Measurements from ENCODE around the gene FAIM2.

Gene FAIM2

GRCh38 chr12:49917166-49917787 lies 13.6 kb upstream of the FAIM2 start:
- no peak for DNase-seq

- no peak for DNase-seq
Measured at GRCh38 chr12:49916129-49916919, 12.6 kb upstream of the FAIM2 start.

DNA sequence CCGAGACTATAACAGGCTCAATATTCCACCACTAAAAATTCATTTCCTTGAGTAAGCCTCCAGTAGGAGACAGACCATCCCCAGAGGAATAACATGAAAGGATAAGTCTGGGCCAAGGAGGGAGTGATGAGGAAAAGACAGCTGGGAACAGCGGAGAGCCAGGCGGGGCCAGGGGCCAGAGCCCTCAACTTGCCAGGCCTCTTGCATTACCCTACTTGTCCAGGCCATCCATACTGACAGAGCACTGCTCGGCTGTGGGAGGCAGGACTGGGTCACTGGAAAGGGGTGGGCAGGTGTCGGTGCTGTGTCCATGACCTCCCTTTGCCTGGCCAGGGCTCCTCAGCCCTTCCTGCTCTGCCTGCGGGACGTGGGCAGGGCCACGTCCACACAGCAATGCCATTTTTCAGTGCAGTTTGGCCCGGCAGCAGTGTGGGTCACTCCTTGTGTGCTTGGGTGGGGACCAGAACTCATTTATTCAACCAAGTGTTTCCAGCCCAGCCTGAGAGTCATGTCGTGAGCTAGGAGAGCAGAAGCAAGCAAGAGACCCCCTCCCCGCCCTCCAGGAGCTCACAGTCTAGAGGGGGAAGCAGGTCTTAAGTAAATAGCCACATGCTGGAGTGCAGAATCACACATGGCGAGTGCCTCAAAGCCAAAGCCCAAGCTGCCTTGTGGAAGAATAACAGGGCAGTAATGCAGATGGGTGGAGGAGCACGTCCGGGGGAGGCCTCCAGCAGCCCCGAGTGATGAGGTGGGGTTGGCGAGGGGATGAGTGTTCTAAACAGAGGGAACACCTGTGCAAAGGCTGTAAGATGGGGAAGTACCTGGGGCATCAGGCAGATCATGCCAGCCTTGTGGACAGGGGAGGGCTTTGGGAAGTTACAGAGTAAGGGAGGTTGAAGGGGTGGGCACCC lies 8.9 kb upstream of the FAIM2 start:
- DNase-seq = no peak

- no peak for DNase-seq
Measured at GRCh38 chr12:49911213-49911605, 7.5 kb upstream of the FAIM2 start.

DNA sequence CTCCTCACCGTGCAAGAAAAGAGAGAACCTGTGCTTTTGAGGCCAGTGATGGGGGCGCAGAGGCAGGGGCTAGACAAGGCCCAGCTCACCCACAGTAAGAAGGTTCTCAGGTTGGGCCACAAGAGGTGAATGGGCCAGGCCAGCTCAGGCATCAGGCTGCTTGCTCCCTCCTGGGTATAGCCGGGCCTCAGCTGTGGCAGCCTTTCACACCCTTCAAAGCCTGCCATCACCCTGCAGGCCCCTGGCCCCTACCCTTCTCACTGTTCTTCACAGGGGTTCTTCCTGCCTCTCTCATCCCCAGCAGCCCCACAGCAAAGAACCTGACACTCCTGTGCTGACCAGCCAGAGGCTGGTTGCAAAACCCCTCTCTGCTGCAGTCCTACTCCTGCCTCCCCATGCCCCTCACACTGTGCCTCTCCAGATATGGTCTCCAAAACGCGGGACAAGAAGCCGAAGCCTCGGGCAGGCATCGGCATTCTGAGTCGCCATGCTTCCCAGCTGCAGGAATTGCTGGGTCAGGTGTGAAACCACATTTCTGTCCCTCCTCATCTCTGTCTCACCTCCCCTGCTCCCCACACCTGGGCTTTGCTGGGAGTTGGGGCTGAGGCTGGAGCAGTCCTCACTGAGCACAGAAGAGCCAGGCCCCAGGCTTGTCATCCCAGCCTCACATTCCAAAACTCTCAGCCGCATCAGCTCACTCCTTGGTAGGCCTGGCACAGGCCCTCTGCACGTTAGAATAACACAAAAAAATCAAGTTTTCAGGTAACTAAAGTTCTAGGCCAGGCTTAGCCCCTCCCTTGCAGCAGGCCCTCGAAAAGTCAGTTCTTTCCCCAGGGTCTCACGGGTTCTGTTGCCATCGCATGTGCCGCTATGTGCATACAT lies 6.9 kb upstream of the FAIM2 start:
- DNase-seq = no peak

DNA sequence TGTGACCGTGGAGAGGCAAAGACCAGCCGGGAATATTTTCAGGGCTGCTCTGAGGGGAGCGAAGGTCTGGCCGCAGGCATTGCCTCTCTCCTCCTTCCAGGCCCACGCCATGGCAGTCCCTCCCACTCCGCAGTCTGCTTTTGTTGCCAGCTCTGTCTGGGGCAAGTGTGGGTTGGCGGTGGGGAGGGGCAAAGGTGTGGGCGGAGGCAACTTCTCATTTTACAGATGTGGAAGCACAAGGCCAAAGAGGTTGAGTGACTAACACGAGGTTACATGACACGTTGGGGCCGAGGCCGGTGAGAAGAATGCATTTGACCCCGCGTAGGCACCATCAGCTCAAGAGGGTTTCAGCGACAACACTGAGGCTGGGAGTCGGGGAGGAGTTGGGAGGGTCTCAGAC lies 6.1 kb upstream of the FAIM2 start:
- no peak for DNase-seq

DNA sequence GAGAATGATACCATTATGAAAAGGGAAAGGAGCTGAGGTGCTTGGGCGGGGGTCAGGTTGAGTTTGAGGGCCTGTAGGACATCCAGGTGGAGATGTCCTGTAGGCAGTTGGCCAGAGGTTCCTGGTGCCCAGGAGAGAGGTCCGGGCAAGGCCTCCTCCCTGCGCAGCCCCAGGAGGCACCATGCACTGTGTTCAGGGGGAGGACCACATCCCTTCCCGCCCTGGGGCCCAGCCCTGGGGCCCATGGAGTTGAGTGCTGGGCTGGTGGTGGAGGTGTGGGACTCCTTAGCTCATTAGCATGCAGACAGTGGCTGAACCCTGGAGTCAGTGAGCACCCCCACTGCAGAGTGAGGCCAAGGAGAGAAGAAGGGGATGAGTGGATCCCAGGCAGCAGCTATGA lies 5.7 kb upstream of the FAIM2 start:
- DNase-seq = no peak

DNA sequence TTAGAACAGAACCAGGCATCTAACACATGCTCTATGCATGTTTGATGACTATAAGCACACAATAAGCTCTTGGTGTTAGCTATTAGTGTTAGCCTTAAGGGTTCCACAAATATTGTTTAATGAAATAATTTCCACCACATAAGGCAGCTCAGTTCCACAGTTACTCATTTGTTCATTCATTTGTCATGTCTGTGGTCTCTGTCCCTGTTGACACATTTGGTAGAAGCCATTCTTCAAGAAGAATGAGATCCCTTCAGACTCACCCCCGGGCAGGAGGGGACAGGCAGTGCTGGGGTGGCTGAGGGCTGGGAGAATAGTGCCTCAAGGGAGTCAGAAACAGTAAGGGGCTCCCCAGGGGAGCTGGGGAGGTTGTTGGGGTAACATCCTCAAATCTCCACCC lies 3.7 kb upstream of the FAIM2 start:
- no peak for DNase-seq

DNA sequence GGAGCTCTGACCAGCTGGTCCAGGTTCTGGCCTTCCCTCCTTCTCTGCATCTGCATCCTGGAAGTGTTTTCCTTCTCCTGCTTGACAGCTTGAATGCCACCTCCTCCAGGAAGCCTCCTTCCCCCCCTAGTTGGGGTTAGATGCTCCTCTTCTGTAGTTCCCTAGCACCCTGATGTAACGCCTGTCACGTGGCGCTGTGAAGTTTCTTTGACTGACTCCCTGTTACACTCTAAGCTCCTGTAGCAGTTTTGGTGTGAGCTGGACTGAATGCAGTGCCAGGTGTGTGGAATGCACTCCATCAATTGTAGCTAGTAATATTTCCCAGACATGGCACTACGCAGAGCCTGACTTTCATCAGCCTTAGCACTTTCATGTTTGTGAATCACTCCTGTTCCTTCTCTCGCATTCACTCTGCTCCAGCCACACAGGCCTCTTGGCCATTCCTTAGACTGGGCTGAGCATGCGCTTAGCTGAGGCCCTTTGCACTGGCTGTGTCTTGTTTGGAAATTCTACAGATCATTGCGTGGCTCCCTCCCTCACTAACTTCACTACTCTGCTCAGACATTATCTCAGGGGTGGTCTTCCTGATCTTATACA lies 2.1 kb upstream of the FAIM2 start:
- DNase-seq = no peak

DNA sequence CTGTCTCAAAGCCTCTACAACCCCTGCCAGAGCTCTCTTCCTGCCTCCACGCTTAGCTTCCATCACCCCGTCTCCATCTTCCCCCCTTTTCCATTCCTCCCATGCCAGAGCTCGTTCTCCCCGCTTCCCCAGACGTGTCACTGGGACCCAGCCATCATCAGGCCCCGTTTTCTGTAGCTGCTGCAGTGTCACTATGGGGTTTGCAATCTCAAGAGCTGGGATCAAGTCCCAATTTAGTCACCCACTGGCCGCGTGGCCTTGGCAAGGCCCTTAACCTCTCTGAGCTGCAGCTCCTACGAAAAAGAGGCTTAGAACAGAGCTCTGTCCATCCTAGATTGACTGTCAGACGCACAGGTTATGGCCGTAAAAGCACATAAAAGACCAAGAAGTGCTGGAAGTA lies 901 bp upstream of the FAIM2 start:
- no peak for DNase-seq

DNA sequence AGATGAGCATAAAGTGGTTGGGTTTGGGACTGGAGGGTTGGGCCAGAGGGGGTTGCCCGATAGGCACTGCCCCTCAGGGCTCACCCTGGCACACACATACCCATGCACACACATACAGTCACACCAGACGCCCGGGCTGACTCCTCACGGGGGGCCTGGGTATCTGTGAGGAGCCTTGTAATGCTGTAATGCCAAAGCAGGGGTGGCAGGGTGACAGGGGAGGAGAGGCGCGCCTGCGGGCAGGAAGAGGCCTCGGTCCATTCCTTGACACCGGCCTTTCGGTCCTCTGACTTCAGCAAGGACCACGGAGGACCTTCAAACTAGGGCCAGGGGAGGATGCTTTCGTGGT lies 375 bp downstream of the FAIM2 start:
- no peak for DNase-seq

DNA sequence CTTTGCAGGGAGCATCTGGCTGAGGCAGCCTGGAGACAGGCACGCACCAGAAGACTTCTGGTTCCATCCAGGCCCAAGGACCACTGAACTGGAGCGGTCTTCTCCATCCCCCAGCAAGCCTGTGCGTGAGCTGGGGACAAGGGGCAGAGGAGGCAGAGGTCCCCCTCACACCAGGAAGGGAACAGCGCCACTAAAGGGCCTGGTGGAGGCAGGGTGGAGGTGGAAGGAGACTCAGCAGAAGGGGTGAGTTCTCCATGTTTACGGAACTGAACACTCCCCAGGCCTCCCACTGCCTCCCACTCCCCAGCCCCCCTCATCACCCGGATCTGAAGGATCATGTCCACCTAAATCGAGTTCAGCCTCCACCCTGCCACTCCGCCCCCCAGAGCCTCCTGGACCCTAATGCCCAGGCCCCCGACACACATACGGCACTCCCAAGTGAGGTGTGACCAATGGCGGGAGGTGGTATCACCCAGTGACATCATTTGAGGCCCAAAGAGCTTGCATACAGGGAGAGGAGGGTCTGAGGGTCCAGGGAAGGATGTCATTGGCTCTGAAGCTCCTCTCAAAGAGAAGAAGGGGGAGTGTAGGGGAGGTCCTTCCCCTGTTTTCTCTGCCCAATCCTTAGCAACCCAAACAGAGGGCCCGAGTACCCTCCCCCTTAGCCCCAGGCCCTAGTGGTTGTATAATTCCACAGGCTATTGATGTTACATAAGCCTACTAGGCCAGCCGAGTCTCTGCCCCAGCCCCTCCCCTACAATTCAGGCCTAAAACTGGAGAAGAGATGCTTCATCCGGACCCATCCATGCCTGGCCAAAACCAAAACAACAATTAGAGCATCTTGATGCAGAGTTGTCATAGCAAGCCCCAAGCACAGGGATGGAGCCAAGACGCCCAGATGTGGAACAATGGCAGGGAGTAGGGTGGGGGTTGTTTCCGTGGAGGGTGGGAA lies 1.0 kb downstream of the FAIM2 start:
- DNase-seq = peak; percentile 73

DNA sequence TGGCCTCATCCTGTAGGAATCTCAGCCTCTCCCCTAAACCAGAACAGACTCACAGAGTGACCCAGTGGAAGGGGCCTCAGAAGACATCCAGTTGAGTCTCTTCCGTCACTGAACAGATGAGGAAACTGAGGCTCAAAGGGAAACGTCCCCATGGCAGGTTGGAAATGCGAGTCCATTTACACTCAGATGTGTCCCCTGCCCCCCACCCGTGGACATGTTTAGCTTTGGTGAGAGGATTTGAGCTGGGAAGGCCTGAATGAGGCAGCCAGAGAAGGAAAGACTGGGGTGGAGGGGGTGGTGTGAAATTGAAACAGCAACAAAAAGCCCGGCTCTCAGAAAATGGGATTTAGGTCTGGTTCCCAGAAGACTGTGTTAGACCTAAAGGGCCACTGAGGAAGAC lies 1.7 kb downstream of the FAIM2 start:
- no peak for DNase-seq

GRCh38 chr12:49901026-49901425 lies 2.7 kb downstream of the FAIM2 start:
- peak; percentile 29 for DNase-seq

DNA sequence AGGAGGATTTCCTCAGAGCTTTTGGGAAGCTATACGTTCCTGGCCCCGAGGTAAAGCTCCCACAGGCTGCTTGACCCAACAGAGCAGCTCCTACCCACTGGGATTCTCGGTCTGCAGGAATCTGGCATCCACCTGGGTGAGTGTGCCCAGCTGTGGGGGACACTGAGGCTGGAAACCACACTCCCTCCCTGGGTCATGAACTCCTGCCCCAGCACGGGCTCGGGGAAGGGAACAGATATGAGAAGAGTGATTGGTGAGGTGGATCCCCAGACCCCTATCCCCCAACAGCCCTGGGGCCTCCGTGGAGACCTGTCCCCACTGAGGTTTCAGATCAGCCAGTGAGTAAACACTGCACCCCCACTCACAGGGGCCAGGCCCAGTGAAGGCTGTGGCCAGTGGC lies 3.3 kb downstream of the FAIM2 start:
- no peak for DNase-seq

- DNase-seq = no peak
Measured at GRCh38 chr12:49899921-49900320, 3.8 kb downstream of the FAIM2 start.

DNA sequence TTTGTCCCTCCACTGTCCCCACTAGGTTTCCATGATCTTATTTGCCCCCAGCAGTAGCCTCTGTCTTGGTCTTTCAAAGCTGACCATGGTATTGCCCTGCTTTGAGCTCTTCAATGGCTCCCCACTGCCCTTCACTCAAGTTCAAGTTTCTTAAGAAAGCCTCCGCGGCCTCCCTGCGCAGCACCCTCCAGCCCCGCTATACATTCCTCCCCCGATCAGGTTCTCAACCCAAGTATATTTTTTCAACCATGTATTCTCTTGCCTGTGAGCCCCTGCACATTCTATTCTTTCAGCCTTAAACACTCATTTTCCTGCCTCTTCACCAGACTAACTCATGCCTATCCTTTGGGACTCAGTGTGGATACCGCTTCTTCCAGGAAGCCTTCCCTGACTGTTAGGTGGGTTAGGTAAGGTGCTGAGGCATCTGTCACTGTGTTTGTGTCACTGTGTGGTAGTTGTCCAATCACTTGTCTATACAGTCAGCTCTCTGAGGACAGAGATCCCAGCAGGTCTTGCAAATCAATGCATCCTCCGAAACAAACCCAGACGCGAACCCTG lies 4.3 kb downstream of the FAIM2 start:
- no peak for DNase-seq

DNA sequence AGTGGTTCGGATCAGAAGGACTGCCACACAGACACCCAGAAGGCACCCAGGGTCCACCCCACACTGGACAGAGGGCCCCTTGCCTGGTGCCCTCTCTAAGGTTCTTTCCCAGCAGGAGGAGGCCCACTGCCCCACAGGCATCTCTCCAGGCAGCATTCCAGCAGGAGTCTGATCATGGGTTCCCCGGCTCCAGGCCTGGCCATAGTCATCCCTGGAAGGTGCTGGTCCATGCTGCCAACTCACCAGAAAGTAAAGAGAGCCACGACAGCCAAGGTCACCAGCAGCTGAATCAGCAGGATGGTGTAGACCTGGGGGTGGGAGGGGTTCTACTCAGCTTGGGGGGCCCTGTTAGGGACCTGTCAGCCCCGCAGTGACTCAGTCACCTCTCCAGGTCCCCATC lies 6.4 kb downstream of the FAIM2 start:
- DNase-seq = no peak

DNA sequence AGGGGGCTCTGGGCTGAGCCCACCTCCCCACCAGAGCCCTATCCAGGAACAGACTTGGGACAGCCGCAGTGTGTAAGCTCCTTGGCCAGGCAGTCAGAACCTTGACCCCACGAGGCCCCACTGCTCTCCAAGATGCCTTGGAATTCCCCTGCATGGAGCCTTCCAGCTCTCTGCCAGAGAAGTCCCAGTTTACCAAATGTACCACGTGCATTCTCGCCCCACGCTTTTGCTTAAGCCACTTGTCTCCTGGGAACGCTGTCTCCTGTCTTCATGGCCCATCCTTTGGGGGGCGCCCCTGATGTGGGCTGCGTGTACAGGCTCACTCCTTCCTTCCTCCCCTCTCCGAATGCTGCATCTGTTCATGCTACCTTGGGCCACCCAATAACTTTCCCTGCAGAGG lies 7.9 kb downstream of the FAIM2 start:
- no peak for DNase-seq

DNA sequence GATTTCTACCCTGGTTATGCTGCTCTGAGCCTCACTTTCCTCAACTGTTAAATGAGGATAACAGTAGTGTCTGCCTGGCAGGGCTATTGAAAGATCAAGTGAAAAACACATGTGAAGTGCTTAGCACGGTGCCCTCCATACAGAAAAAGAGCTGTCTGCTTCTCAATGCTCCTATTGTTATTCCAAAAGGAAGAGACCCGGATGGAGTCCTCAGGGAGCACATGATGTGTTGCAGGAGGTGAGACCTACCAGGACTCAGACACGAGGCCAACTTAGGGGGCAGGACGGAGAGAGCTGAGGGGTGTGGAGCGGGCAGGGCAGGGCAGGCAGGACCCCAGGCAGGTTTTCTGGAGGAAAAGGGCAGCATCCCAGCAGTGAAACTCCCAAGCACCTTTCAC lies 8.9 kb downstream of the FAIM2 start:
- DNase-seq = no peak
